H9 (cell line): ENCODE data around the gene CDC45. TPM values are rescaled to one million over a fixed set of nuclear protein-coding genes. Genes with fewer than 3 reads are reported as not detected.

Source experiments
- DNase-seq: peaks from one replicate; pipeline ENCODE4 v3.0.0-alpha.2; 2017
- H2AFZ ChIP-seq: one replicate; pipeline ENCODE4 v1.6.1; 2013; ENCODE audit warnings: mild to moderate bottlenecking, low read length, control low read depth, moderate library complexity
- H2AK5ac ChIP-seq: 2 replicates; pipeline ENCODE4 v1.6.1; 2013; ENCODE audit warnings: low read length, control low read depth, mixed read lengths; ENCODE audit not compliant: insufficient read length
- H2BK120ac ChIP-seq: one replicate; pipeline ENCODE4 v1.6.1; 2013; ENCODE audit warnings: low read depth, mild to moderate bottlenecking, low read length, control low read depth, inconsistent platforms; ENCODE audit not compliant: poor library complexity, severe bottlenecking
- H2BK12ac ChIP-seq: 2 replicates; pipeline ENCODE4 v1.6.1; 2013; ENCODE audit warnings: low read length, control low read depth, mixed read lengths, low read depth; ENCODE audit not compliant: insufficient read length
- H2BK15ac ChIP-seq: 2 replicates; pipeline ENCODE4 v1.6.1; 2013; ENCODE audit warnings: low read depth, low read length, control low read depth
- H2BK20ac ChIP-seq: one replicate; pipeline ENCODE4 v1.6.1; 2013; ENCODE audit warnings: low read depth, mild to moderate bottlenecking, low read length, control low read depth, inconsistent platforms; ENCODE audit not compliant: poor library complexity, severe bottlenecking
- H2BK5ac ChIP-seq: 2 replicates; pipeline ENCODE4 v1.6.1; 2013; ENCODE audit warnings: low read length, control low read depth, mixed read lengths; ENCODE audit not compliant: insufficient read length
- H3K14ac ChIP-seq: 2 replicates; pipeline ENCODE4 v1.6.1; 2013; ENCODE audit warnings: low read length, control low read depth; ENCODE audit not compliant: insufficient read depth
- H3K18ac ChIP-seq: 2 replicates; pipeline ENCODE4 v1.6.1; 2013; ENCODE audit warnings: low read depth, mild to moderate bottlenecking, mixed read lengths, low read length, control low read depth; ENCODE audit not compliant: insufficient read length
- H3K23ac ChIP-seq: 2 replicates; pipeline ENCODE4 v1.6.1; 2013; ENCODE audit warnings: low read length, control low read depth, mixed read lengths, low read depth; ENCODE audit not compliant: insufficient read length
- H3K23me2 ChIP-seq: 2 replicates; pipeline ENCODE4 v1.6.1; 2013; ENCODE audit warnings: low read depth, mild to moderate bottlenecking, mixed read lengths, low read length, control low read depth; ENCODE audit not compliant: insufficient read length, poor library complexity, severe bottlenecking
- H3K27ac ChIP-seq: 2 replicates; pipeline ENCODE4 v1.5.1; 2013; ENCODE audit warnings: low read length, control low read depth, mixed read lengths, low read depth; ENCODE audit not compliant: insufficient read length
- H3K27me3 ChIP-seq: 2 replicates; pipeline ENCODE4 v1.6.1; 2013; ENCODE audit warnings: low read length, control low read depth, inconsistent platforms; ENCODE audit not compliant: insufficient read depth
- H3K4ac ChIP-seq: 2 replicates; pipeline ENCODE4 v1.6.1; 2013; ENCODE audit warnings: low read depth, mild to moderate bottlenecking, control low read depth, inconsistent platforms, low read length, moderate library complexity
- H3K4me1 ChIP-seq: 2 replicates; pipeline ENCODE4 v1.6.1; 2013; ENCODE audit warnings: low read length, control low read depth, inconsistent platforms; ENCODE audit not compliant: insufficient read depth
- H3K4me2 ChIP-seq: 2 replicates; pipeline ENCODE4 v1.6.1; 2013; ENCODE audit warnings: low read length, control low read depth, mixed read lengths; ENCODE audit not compliant: insufficient read length, insufficient read depth
- H3K56ac ChIP-seq: 2 replicates; pipeline ENCODE4 v1.6.1; 2013; ENCODE audit warnings: low read depth, mild to moderate bottlenecking, mixed read lengths, low read length, control low read depth; ENCODE audit not compliant: insufficient read length
- H3K79me1 ChIP-seq: 2 replicates; pipeline ENCODE4 v1.6.1; 2013; ENCODE audit warnings: low read depth, mild to moderate bottlenecking, moderate library complexity, low read length, control low read depth, inconsistent platforms; ENCODE audit not compliant: insufficient read depth, poor library complexity, severe bottlenecking
- H3K79me2 ChIP-seq: 2 replicates; pipeline ENCODE4 v1.6.1; 2013; ENCODE audit warnings: low read length, control low read depth, inconsistent platforms; ENCODE audit not compliant: insufficient read depth
- H3K9ac ChIP-seq: 2 replicates; pipeline ENCODE4 v1.6.1; 2013; ENCODE audit warnings: low read length, control low read depth, mixed read lengths; ENCODE audit not compliant: insufficient read length; ENCODE audit errors: extremely low read depth
- H3K9me3 ChIP-seq: one replicate; pipeline ENCODE4 v1.6.1; 2013; ENCODE audit warnings: low read depth, low read length, inconsistent platforms; ENCODE audit not compliant: control insufficient read depth
- H3T11ph ChIP-seq: one replicate; pipeline ENCODE4 v1.6.1; 2013; ENCODE audit warnings: mild to moderate bottlenecking, low read length, control low read depth, inconsistent platforms
- H4K20me1 ChIP-seq: one replicate; pipeline ENCODE4 v1.6.1; 2013; ENCODE audit not compliant: control insufficient read depth, insufficient read length, insufficient read depth
- H4K5ac ChIP-seq: 2 replicates; pipeline ENCODE4 v1.6.1; 2013; ENCODE audit warnings: low read depth, mild to moderate bottlenecking, mixed read lengths, low read length, control low read depth; ENCODE audit not compliant: insufficient read length
- H4K8ac ChIP-seq: replicated peaks from 2 replicates; pipeline ENCODE4 v1.6.1; 2013; ENCODE audit warnings: low read length, control low read depth, mixed read lengths, low read depth; ENCODE audit not compliant: insufficient read length
- H4K91ac ChIP-seq: 2 replicates; pipeline ENCODE4 v1.6.1; 2013; ENCODE audit warnings: low read depth, mild to moderate bottlenecking, moderate library complexity, mixed read lengths, low read length, control low read depth; ENCODE audit not compliant: insufficient read length
- H3K27ac Mint-ChIP-seq, 3 experiments: 2 replicates in 2 of 3; 3 replicates in 1 of 3; pipeline ENCODE4 v1.8.0; 2020 to 2021; ENCODE audit warnings: mixed read lengths in 3 of 3, mild to moderate bottlenecking in 1 of 3, moderate library complexity in 1 of 3
- H3K27me3 Mint-ChIP-seq: 2 replicates; pipeline ENCODE4 v1.8.0; 2021; ENCODE audit warnings: low read depth, mild to moderate bottlenecking, moderate library complexity, mixed read lengths
- H3K36me3 Mint-ChIP-seq, 3 experiments: 2 replicates in 2 of 3; 3 replicates in 1 of 3; pipeline ENCODE4 v1.8.0; 2020 to 2021; ENCODE audit warnings: low read depth in 3 of 3, mixed read lengths in 3 of 3; ENCODE audit not compliant: insufficient read depth in 1 of 3
- H3K4me1 Mint-ChIP-seq, 2 experiments: 2 replicates each; pipeline ENCODE4 v1.8.0; 2020; ENCODE audit warnings: mixed read lengths in 2 of 2
- H3K4me3 Mint-ChIP-seq, 2 experiments: 2 replicates in 1 of 2; 3 replicates in 1 of 2; pipeline ENCODE4 v1.8.0; 2020 to 2021; ENCODE audit warnings: mild to moderate bottlenecking in 2 of 2, mixed read lengths in 2 of 2, moderate library complexity in 1 of 2
- H3K9me3 Mint-ChIP-seq, 2 experiments: 2 replicates in 1 of 2; 3 replicates in 1 of 2; pipeline ENCODE4 v1.8.0; 2020; ENCODE audit warnings: mild to moderate bottlenecking in 2 of 2, mixed read lengths in 2 of 2, moderate library complexity in 1 of 2
- CTCF ChIP-seq: fragments of 200-600 bp; sonication (generic); conservative IDR thresholded peaks from 3 replicates; pipeline ENCODE4 v1.8.0; 2021; ENCODE audit warnings: antibody characterized with exemption, mild to moderate bottlenecking
- WGBS: extraction: QIAGEN DNeasy Blood & Tissue Kit; methylation state at CpG from one replicate; pipeline ENCODE4 v1.1.7; 2013; ENCODE audit warnings: missing lambda C conversion rate, low lambda C conversion rate, mixed read lengths; ENCODE audit not compliant: insufficient read length; ENCODE audit errors: extremely low coverage; 5-methylcytosine and 5-hydroxymethylcytosine counted together
- total RNA-seq: library from RNA; stranded (reverse); gene quantifications from 2 replicates; pipeline ENCODE4 v1.2.1, GENCODE V29; 2021

Gene CDC45
- total RNA-seq, 1 experiment from 2014 or later = 35.7 TPM

- H3K9ac ChIP-seq = no peak overlapping the region
These were observed 75.2 kb downstream of the CDC45 start for GRCh38 chr22:19554834-19555404.

More at GRCh38 chr22:19554834-19555404, 75.2 kb downstream of the CDC45 start:
- DNase-seq = peak; percentile 87
- Histone ChIP-seq H2BK12ac (no peak overlapping the region), H3K27me3 (no peaks in the 10 kb centered on the region), H3K4me2 (no peak overlapping the region), H3K14ac (no peak overlapping the region), H2BK5ac (no peak overlapping the region), H3K18ac (peak overlapping the region; percentile 41), H3K27ac (no peak overlapping the region), H3K56ac (no peak overlapping the region), H4K8ac (no peak overlapping the region), H3K79me1 (no peaks in the 10 kb centered on the region), H3K79me2 (no peaks in the 10 kb centered on the region), H2AFZ (peak overlapping the region; percentile 10), H3K4ac (no peak overlapping the region), H2BK20ac (no peak overlapping the region), H2AK5ac (no peak overlapping the region), H3K9me3 (no peaks in the 10 kb centered on the region), H4K20me1 (no peaks in the 10 kb centered on the region), H3T11ph (no peak overlapping the region), H3K23me2 (no peaks in the 10 kb centered on the region), H2BK15ac (no peak overlapping the region), H3K23ac (no peak overlapping the region), H4K91ac (no peak overlapping the region), H3K4me1 (no peaks in the 10 kb centered on the region; the same call in 1 of the 2 replicates), H2BK120ac (no peak overlapping the region), H4K5ac (no peak overlapping the region)
- Mint-ChIP-seq H3K36me3 (no peaks in the 10 kb centered on the region), H3K27me3 (peaks cover 6% of the 10 kb centered on the region), H3K4me1 (peaks cover 13 to 19% of the 10 kb centered on the region in 2 experiments), H3K4me3 (no peak overlapping the region), H3K27ac (peak overlapping the region; percentile 20 to 62 (median 40); a peak in 4 of 7 replicates), H3K9me3 (peaks cover 0 to 8% of the 10 kb centered on the region in 2 experiments; a peak in 1 of 5 replicates)
- no CpG with 5 or more reads among the region's 12 CpGs for WGBS
- peak; percentile 61 for TF ChIP-seq CTCF
